Ishikawa (cell line): ENCODE data around the gene GFRA1.

Experiments
- CEBPB ChIP-seq: IDR thresholded peaks from 2 replicates; pipeline ENCODE4 v1.6.1; 2012
- CREB1 ChIP-seq: IDR thresholded peaks from 2 replicates; pipeline ENCODE4 v1.6.1; 2012; ENCODE audit warnings: low read depth
- EP300 ChIP-seq: IDR thresholded peaks from 2 replicates; pipeline ENCODE4 v1.6.1; 2012; ENCODE audit warnings: borderline replicate concordance
- MAX ChIP-seq: IDR thresholded peaks from 2 replicates; pipeline ENCODE4 v1.6.1; 2012
- RAD21 ChIP-seq: IDR thresholded peaks from 2 replicates; pipeline ENCODE4 v1.6.1; 2012; ENCODE audit warnings: low read depth
- REST ChIP-seq: IDR thresholded peaks from 2 replicates; pipeline ENCODE4 v1.6.1; 2012; ENCODE audit warnings: low read depth, mild to moderate bottlenecking
- TCF12 ChIP-seq: IDR thresholded peaks from 2 replicates; pipeline ENCODE4 v1.6.1; 2012; ENCODE audit warnings: low read depth
- TEAD4 ChIP-seq: IDR thresholded peaks from 2 replicates; pipeline ENCODE4 v1.6.1; 2012

- TF ChIP-seq REST, result no peak
- no peak for TF ChIP-seq TCF12
- TF ChIP-seq TEAD4, result no peak
- TF ChIP-seq CEBPB, result no peak
- TF ChIP-seq MAX, result no peak
- no peak for TF ChIP-seq CREB1
- TF ChIP-seq RAD21, result no peak
- no peak for TF ChIP-seq EP300
These were observed 57.4 kb downstream of the GFRA1 start for GRCh38 chr10:116215651-116216050.
